ENCODE data around the gene TSFM.

TSFM gene

DNA sequence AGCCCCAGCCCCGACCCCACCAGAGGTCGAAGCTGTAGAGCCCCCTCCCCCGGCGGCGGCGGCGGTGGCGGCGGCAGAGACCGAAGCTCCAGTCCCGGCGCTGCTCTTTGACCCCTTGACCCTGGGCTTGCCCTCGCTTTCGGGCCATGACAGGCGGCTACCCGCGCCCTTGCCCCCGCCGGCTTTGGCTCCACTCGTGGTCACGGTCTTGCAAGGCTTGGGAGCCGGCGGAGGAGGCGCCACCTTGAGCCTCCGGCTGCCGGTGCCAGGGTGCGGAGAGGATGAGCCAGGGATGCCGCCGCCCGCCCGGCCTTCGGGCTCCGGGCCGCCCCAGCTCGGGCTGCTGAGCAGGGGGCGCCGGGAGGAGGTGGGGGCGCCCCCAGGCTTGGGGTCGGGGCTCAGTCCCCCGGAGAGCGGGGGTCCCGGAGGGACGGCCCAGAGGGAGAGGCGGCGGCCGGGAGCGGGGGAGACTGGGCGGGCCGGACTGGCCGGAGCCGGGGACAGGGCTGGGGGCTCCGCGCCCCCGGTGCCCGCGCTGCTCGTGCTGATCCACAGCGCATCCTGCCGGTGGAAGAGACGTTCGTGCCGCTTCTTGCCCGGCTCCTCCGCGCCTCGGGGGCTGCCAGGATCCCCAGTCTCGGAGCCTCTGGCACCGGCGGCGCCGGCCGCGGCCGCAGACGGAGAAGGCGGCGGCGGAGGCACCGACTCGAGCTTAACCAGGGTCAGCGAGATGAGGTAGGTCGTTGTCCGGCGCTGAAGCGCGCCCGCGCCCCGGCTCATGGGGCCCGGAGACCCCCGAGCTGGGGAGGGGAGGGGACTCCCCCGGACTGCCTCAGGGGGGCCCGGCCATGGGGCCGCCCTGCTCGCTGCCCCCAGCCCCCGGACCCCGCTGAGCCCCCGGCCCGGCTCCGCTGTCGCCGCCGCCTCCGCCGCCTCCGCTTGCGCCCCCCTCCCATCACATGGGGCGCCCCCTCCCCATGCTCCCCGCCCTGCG, 44.8 kb upstream of the TSFM start:
- H3K4me3 ChIP-seq (ENCODE audit: low read depth, low read length), result peak overlapping the region; percentile 27
- TF ChIP-seq CTCF (IDR thresholded peaks at IDR 0.05; ENCODE audit: low read depth, low read length), result no peak

DNA sequence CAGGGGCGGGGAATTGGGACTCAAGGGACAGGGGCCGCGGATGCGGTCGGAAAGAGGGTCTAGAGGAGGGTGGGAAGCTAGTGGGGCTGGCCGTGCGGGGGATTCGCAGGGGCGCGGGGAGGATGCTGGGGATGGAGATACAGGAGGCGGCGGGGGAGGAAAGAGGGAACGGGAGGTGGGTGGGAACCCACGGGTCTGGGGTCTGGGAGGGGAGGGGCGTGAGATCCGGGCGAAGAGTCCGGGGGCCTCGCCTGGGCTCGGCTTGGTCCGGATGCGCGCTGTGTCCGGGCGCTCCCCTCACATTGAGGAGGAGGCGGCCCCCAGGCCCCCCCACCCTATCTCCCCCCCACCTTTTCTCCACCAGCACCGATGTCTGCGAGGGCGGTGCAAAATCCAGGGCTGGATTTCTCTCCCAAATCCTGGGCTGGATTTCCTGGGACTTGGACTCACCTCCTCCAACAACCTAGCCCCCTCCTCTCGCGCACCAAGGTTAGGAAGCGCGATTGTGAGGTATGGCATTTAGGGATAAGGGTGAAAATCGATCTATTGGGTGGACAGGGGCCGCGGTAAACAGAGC, 43.8 kb upstream of the TSFM start, which contains the start of gene AGAP2:
Gene AGAP2, minus strand, starts transcription at position 82 of the 577 bp plus-strand sequence. CDS start 496 bp downstream, outside the sequence.
- no peak for TF ChIP-seq CTCF (IDR thresholded peaks at IDR 0.05; ENCODE audit: low read depth, low read length)
- peak within 1 kb of the TSS; percentile 27 for H3K4me3 ChIP-seq (ENCODE audit: low read depth, low read length)

DNA sequence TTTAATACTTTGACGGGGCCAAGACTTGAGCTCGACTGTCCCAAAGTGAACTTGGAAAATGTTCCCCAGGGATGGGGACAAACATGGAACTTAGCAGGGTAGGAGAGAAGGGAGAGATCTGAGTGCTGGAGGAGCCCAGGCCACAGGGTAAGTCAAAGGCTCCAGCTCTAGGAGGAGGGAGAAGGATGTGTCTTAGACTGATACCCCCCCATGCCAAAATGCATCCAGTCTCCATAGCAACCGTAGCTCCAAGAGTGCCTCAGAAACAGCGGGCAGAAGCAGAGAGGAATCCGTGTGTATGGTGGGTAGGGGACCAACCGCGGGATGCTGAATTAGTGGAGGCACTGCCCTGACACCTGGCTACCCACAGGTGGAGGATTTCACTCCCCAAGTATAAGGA, 43.2 kb upstream of the TSFM start:
- TF ChIP-seq CTCF (IDR thresholded peaks at IDR 0.05; ENCODE audit: low read depth, low read length), result no peak

DNA sequence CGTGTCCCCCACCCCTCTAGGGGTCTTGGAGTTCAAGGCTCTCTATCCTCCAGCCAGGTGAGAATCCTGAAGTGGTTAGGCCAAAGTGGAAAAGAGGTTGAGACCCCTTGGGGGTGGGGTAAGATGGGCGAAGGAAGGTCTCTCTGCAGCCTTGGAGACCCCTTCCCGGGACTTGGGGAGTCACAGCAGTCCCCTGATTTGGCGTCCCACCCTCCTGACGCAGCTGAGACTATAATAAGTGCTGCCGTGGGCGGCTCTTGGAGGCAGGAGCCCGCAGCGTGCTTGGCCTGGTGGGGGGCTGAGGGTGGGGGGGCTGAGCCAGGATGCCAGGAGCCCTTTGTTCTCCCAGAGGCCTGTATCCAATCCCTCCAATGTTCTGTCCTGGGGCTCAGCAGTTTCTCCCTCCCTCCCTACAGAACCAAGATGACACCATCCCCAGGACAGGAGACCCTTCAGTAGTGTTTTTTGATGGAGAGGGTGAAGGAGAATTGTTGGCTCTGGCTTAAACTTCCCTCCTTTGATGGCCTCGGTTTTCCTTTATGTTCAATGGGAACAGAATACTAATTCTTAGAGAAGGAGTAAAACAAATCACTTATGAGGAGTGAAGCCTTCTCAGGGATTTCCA, 42.6 kb upstream of the TSFM start:
- no peak overlapping the region for H3K4me3 ChIP-seq (ENCODE audit: low read depth, low read length)
- no peak for TF ChIP-seq CTCF (IDR thresholded peaks at IDR 0.05; ENCODE audit: low read depth, low read length)

More for the DNA sequence above, 43.2 kb upstream of the TSFM start:
- no peak overlapping the region for H3K4me3 ChIP-seq (ENCODE audit: low read depth, low read length)

GRCh38 chr12:57740656-57741412, 41.8 kb upstream of the TSFM start:
- no peak overlapping the region for H3K4me3 ChIP-seq (ENCODE audit: low read depth, low read length)
- TF ChIP-seq CTCF (IDR thresholded peaks at IDR 0.05; ENCODE audit: low read depth, low read length), result no peak

GRCh38 chr12:57741413-57741789, 41.2 kb upstream of the TSFM start:
- no peak for TF ChIP-seq CTCF (IDR thresholded peaks at IDR 0.05; ENCODE audit: low read depth, low read length)
- no peak overlapping the region for H3K4me3 ChIP-seq (ENCODE audit: low read depth, low read length)
